PC-9 (cell line): ENCODE measurements around the gene NDUFV3. TPM values are rescaled to one million over a fixed set of nuclear protein-coding genes. Genes with fewer than 3 reads are reported as not detected.

Experiments used
- BruUV-seq: library from RNA; stranded (reverse); fragments of 400-500 nt; replicated peaks from 2 replicates; lab custom pipeline; 2021; lab: Mats Ljungman, UMichigan
- CTCF ChIA-PET: fragments of 300-600 bp; sonication (Branson Sonifier 250); formaldehyde crosslinking; loops from one replicate; lab custom pipeline; 2022; ENCODE audit warnings: antibody characterized with exemption; lab: Charles Lee
- POLR2A ChIA-PET: fragments of 300-600 bp; sonication (Branson Sonifier 250); formaldehyde crosslinking; loops from one replicate; lab custom pipeline; 2022; ENCODE audit warnings: antibody characterized with exemption; ENCODE audit not compliant: unreplicated experiment; lab: Charles Lee
- DNase-seq, 2 experiments: peaks; one replicate each; pipeline versions ENCODE4 v3.0.0 to v3.0.0-alpha.2; 2015 to 2022; ENCODE audit warnings: mixed read lengths in 1 of 2
- H2AFZ ChIP-seq: fragments of 200-600 bp; sonication (generic); 2 replicates; pipeline ENCODE4 v1.8.1; 2017; ENCODE audit warnings: antibody characterized with exemption
- H3F3A ChIP-seq: fragments of 200-600 bp; sonication (generic); 2 replicates; pipeline ENCODE4 v1.8.1; 2017; ENCODE audit warnings: antibody characterized with exemption, mild to moderate bottlenecking, low read depth; ENCODE audit not compliant: insufficient read depth
- H3K27ac ChIP-seq: fragments of 200-600 bp; sonication (generic); 2 replicates; pipeline ENCODE4 v1.6.1; 2016; ENCODE audit warnings: mixed run types
- H3K27me3 ChIP-seq: fragments of 200-600 bp; sonication (generic); 2 replicates; pipeline ENCODE4 v1.6.1; 2016; ENCODE audit warnings: low read depth, mixed run types; ENCODE audit not compliant: insufficient read depth
- H3K36me3 ChIP-seq: fragments of 200-600 bp; sonication (generic); 2 replicates; pipeline ENCODE4 v1.6.1; 2016; ENCODE audit warnings: low read depth, mixed run types
- H3K4me1 ChIP-seq: fragments of 200-600 bp; sonication (generic); replicated peaks from 2 replicates; pipeline ENCODE4 v1.6.1; 2016; ENCODE audit warnings: mixed run types; ENCODE audit not compliant: insufficient read depth
- H3K4me2 ChIP-seq: fragments of 200-600 bp; sonication (generic); 2 replicates; pipeline ENCODE4 v1.6.1; 2017; ENCODE audit warnings: mixed run types
- H3K4me3 ChIP-seq: fragments of 200-600 bp; sonication (generic); 2 replicates; pipeline ENCODE4 v1.6.1; 2016; ENCODE audit warnings: mixed run types
- H3K79me2 ChIP-seq: fragments of 200-600 bp; sonication (generic); 2 replicates; pipeline ENCODE4 v1.6.1; 2017; ENCODE audit warnings: low read depth, mixed run types
- H3K9me2 ChIP-seq: fragments of 200-600 bp; sonication (generic); 2 replicates; pipeline ENCODE4 v1.8.1; 2017; ENCODE audit warnings: mild to moderate bottlenecking; ENCODE audit not compliant: insufficient read depth
- H3K9me3 ChIP-seq: fragments of 200-600 bp; sonication (generic); 2 replicates; pipeline ENCODE4 v1.8.1; 2016; ENCODE audit warnings: low read depth; ENCODE audit not compliant: insufficient read depth
- H4K20me1 ChIP-seq: fragments of 200-600 bp; sonication (generic); 2 replicates; pipeline ENCODE4 v1.8.1; 2017; ENCODE audit not compliant: insufficient read depth
- EZH2 ChIP-seq: fragments of 200-600 bp; sonication (generic); IDR thresholded peaks from 2 replicates; pipeline ENCODE4 v1.8.0; 2017; ENCODE audit warnings: antibody characterized with exemption, low read depth
- intact Hi-C: fragments of 100-400 bp; cut with micrococcal nuclease; formaldehyde crosslinking; loops from one replicate; pipeline ENCODE4 v1.10.0; 2022; ENCODE audit not compliant: unreplicated experiment
- total RNA-seq: library from RNA; stranded (reverse); gene quantifications from 2 replicates; pipeline ENCODE4 v1.2.3, GENCODE V29; 2021
- TF ChIP-seq, protein P1 (sequence below): fragments of 200-600 bp; sonication (generic); conservative IDR thresholded peaks from 2 replicates; pipeline ENCODE4 v1.6.1; 2017; ENCODE audit warnings: mixed run types, antibody characterized with exemption, mild to moderate bottlenecking, moderate library complexity

The NDUFV3 gene
- total RNA-seq, 1 experiment from 2014 or later = 20.7 TPM

- ChIA-PET CTCF (no interaction called here), POLR2A (no interaction called here)
- intact Hi-C loops = no loop called here
- no TSS peak for BruUV-seq
- no peaks in the 10 kb centered on the region for H3K36me3 ChIP-seq
- no peak overlapping the region for H2AFZ ChIP-seq
- peaks cover 16% of the 10 kb centered on the region for H4K20me1 ChIP-seq
- no peak for DNase-seq
- peaks cover 21% of the 10 kb centered on the region; the same call in 1 of the 2 replicates for H3K79me2 ChIP-seq
- TF ChIP-seq EZH2 = no peak
- TF ChIP-seq, protein P1, sequence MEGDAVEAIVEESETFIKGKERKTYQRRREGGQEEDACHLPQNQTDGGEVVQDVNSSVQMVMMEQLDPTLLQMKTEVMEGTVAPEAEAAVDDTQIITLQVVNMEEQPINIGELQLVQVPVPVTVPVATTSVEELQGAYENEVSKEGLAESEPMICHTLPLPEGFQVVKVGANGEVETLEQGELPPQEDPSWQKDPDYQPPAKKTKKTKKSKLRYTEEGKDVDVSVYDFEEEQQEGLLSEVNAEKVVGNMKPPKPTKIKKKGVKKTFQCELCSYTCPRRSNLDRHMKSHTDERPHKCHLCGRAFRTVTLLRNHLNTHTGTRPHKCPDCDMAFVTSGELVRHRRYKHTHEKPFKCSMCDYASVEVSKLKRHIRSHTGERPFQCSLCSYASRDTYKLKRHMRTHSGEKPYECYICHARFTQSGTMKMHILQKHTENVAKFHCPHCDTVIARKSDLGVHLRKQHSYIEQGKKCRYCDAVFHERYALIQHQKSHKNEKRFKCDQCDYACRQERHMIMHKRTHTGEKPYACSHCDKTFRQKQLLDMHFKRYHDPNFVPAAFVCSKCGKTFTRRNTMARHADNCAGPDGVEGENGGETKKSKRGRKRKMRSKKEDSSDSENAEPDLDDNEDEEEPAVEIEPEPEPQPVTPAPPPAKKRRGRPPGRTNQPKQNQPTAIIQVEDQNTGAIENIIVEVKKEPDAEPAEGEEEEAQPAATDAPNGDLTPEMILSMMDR = no peak
- no peak overlapping the region for H3K27ac ChIP-seq
- no peaks in the 10 kb centered on the region for H3K4me1 ChIP-seq
- H3K4me2 ChIP-seq = no peak overlapping the region
- no peak overlapping the region for H3K4me3 ChIP-seq
- H3F3A ChIP-seq = no peaks in the 10 kb centered on the region
- H3K9me2 ChIP-seq = no peaks in the 10 kb centered on the region
- H3K9me3 ChIP-seq = no peaks in the 10 kb centered on the region
- no peaks in the 10 kb centered on the region for H3K27me3 ChIP-seq
These were observed 28.0 kb upstream of the NDUFV3 start for GRCh38 chr21:42864815-42865775.

- Histone ChIP-seq H3K4me3 (no peak overlapping the region), H3K27ac (no peak overlapping the region), H3K27me3 (no peaks in the 10 kb centered on the region), H3K9me2 (no peaks in the 10 kb centered on the region), H3K4me2 (no peak overlapping the region), H3K36me3 (peaks cover 2% of the 10 kb centered on the region; the same call in 1 of the 2 replicates), H3K79me2 (peaks cover 21% of the 10 kb centered on the region; the same call in 1 of the 2 replicates), H3F3A (no peaks in the 10 kb centered on the region), H3K9me3 (no peaks in the 10 kb centered on the region), H3K4me1 (no peaks in the 10 kb centered on the region), H2AFZ (no peak overlapping the region), H4K20me1 (peaks cover 16% of the 10 kb centered on the region)
- no peak for DNase-seq
- CTCF ChIA-PET = no interaction called here
- no TSS peak for BruUV-seq
- TF ChIP-seq, protein P1 = no peak
- no peak for TF ChIP-seq EZH2
- POLR2A ChIA-PET = no interaction called here
- intact Hi-C loops = no loop called here
These were observed 27.3 kb upstream of the NDUFV3 start for GRCh38 chr21:42865776-42866160.

GRCh38 chr21:42868196-42868595 is 24.9 kb upstream of the NDUFV3 start:
- DNase-seq = no peak
- BruUV-seq = no TSS peak
- no peaks in the 10 kb centered on the region for H3F3A ChIP-seq
- H3K27me3 ChIP-seq = no peaks in the 10 kb centered on the region
- H3K9me2 ChIP-seq = no peaks in the 10 kb centered on the region
- no peak overlapping the region for H3K4me3 ChIP-seq
- peaks cover 21% of the 10 kb centered on the region; the same call in 1 of the 2 replicates for H3K79me2 ChIP-seq
- H3K9me3 ChIP-seq = no peaks in the 10 kb centered on the region
- H3K4me1 ChIP-seq = no peaks in the 10 kb centered on the region
- H2AFZ ChIP-seq = no peak overlapping the region
- no peak overlapping the region for H3K4me2 ChIP-seq
- intact Hi-C loops = no loop called here
- ChIA-PET CTCF (no interaction called here), POLR2A (no interaction called here)
- H4K20me1 ChIP-seq = peaks cover 15% of the 10 kb centered on the region
- no peak overlapping the region for H3K27ac ChIP-seq
- TF ChIP-seq, protein P1 = no peak
- no peak for TF ChIP-seq EZH2
- peaks cover 4% of the 10 kb centered on the region; the same call in 1 of the 2 replicates for H3K36me3 ChIP-seq
